Skin of body (tissue), 2 donors: Measurements from ENCODE around the gene RPRD1A. TPM values are rescaled to one million over a fixed set of nuclear protein-coding genes. Genes with fewer than 3 reads are reported as not detected.
"Not testable (repeated sequence)": the region's sequence is repeated elsewhere in the genome, so short reads cannot be mapped to it uniquely, and the experiment has no call there.

ENCODE experiments used
- DNase-seq: peaks from one replicate; lab custom pipeline; 2025; lab: John Stamatoyannopoulos, UW
- total RNA-seq: library from RNA; depleted of rRNA; stranded (reverse); fragments of >200 nt; gene quantifications from one replicate; pipeline ENCODE4 v1.2.3, GENCODE V29; 2014

RPRD1A gene
- total RNA-seq, 1 donor from 2014 or later, result 47.7 TPM

DNA sequence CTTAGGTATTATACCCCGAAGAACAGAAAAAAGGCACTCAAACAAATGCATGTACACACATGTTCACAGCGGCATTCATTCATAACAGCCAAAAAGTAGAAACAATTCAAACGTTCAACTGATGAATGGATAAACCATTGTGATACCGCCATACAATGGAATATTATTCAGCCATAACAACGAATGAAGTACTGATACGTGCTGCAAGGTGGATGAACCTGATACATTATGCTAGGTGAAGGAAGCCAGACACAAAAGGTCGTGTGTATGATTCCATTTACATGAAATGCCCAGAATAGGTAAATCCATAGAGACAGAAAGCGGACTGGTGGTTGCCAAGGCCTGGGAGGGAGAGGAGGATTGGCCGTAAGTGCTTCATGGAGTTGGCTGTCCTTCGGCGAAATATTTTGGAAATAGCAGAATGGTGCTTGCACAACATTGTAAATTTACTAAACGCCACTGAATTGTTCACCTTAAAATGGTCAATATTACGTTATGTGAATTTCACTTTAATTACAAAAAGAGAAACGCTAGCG lies 95.6 kb downstream of the RPRD1A start:
- peak; percentile 63 for DNase-seq

DNA sequence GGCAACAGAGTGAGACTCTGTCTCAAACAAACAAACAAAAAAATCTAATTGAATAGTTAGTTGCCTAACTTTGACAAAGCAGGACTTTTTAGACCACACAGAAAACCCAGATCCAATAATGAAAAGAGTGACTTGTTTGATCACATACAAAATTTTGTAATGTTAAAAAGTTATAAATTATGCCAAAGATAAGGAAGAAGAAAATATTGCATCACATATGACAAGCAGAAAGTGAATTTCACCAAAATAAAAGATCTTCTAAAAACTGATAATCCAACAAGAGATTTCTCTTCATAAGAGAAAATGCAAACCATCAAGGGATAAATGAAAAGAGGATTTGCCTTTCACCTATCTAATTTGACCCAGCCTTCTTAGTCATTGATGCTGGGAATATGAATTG lies 97.7 kb downstream of the RPRD1A start:
- DNase-seq, result no peak

- no peak for DNase-seq
These were observed 99.0 kb downstream of the RPRD1A start for GRCh38 chr18:35968278-35968880.

DNA sequence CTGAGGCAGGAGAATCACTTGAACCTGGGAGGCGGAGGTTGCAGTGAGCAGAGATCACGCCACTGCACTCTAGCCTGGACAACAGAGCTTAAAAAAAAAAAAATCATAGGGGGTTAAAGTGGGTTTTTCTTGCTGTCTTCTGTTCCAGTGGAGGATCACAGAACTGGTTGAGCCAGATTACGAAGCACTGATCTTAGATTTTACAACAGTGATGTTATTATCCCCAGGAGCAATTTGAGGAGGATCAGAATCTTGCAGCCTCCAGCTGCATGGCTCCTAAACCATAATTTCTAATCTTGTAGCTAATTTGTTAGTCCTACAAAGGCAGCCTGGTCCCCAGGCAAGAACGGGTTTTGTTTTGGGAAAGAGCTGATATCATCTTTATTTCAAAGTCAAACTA lies 99.5 kb downstream of the RPRD1A start:
- DNase-seq, result not testable (repeated sequence)

DNA sequence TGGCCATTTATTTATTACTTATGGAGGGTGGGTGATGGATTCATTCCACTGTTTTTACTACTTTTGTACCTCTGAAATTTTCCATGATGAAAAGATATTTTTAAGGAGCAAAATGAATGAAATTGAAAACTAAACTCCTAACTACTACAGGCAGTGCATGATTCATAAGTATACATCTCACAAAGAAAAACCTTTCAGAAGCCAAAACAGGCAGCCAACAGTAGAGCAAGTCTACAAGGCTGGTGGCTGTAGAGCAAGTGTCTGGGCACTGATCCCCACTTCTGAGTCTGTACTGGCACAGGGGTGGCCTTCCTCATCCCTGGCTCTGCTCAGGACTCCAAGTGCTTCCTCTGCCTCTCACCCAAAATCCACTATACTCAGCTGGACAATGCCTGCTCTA lies 103.0 kb downstream of the RPRD1A start:
- no peak for DNase-seq

DNA sequence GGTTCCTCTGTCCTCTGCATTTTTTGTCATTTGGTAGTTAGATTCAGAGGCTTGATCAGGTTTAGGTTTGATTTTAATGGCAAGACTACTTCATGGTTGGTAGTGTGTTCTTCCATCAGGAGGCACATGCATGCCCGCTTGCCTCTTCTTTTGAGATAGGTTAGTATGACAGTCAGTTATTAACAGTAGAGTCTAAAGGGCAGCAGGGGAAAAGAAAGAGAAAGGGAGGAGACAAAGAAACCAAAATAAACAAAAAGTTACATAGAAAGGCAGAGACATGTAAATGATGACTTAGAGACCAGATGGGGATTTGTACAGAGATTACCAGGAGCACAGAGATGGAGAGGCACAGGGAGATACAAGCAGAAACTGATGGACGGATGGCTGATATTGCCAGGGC lies 105.0 kb downstream of the RPRD1A start:
- no peak for DNase-seq

DNA sequence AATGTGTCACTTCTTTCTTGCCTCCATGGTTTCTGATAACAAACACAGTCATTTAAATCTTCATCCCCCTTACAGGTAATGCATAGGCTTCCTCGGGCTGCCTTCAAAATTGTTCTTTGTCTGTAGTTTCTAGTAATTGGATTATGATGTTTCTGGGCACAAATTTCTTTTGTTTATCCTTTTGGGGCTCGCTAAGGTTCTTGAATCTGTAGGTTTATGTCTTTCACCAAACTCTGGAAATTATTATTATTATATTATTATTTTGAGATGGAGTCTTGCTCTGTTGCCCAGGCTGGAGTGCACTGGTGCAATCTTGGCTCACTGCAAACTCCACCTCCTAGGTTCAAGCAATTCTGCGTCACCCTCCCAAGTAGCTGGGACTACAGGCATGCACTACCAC lies 111.1 kb downstream of the RPRD1A start:
- DNase-seq, result no peak

DNA sequence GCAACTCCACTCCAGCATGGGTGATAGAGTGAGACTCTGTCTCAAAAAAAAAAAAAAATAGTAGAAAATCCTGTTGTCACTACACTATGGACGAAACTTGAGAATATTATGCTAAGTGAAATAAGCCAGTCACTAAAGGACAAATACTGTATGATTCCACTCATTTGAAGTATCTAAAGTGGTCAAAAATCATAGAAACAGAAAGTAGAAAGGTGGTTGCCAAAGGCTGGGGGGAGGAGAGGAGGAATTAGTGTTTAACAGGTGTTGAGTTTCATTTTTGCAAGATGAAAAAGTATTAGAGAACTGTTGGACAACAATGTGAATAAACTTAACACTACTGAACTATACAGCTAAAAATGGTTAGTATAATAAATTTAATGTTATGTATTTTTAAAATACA lies 113.7 kb downstream of the RPRD1A start:
- DNase-seq, result no peak

DNA sequence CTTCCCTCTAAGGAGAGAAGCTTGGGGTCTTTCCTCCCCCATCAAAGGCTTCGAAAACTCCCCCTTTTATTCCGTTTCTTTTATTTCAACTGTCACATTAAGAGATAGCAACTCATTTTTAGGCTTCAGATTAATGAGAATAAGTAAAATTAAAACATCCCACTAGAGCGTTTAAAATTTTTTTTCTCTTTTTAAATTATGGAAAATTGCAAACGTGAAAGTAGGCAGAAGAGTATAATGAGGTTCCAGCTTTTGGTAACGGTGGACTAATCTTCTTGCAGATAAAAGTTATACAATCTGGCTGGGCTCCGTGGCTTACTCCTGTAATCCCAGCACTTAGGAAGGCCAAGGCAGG lies 116.8 kb downstream of the RPRD1A start:
- no peak for DNase-seq

GRCh38 chr18:35949903-35950627 lies 117.3 kb downstream of the RPRD1A start:
- peak; percentile 37 for DNase-seq

- no peak for DNase-seq
These were observed 118.3 kb downstream of the RPRD1A start for GRCh38 chr18:35949090-35949489.

DNA sequence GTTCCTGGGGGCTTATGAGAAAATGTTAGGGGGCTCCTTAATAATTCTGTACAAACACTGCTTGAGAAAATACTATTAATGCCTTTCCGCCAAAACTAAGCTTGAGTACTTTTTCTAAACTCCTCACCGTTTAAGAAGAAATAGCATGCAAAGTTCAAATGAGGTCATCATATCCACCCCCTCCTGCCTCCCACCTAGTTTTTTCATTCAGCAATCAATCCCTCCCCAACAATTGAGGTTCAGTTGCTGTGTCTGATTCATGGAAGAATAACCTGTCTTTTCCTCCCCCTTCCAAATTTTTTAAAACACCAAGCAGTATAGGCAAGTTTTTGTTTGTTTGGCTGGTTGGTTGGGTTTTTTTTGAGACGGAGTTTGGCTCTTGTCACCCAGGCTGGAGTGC lies 119.3 kb downstream of the RPRD1A start:
- DNase-seq, result no peak

DNA sequence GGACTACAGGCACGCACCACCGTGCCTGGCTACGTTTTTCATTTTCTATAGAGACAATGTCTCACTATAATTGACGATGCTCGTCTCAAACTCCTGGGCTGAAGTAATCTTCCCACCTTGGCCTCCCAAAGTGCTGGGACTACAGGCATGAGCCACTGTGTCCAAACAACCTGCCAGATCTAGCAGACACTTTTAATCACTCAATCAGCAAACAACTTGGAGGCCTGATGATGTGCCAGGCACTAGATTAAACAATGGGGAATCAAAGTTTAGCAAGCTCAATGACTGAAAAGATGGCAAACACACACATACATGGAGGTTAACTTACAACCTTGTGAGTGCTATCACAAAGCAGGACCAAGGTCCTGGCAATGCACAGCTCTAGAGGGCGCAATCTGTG lies 124.7 kb downstream of the RPRD1A start:
- DNase-seq, result no peak

DNA sequence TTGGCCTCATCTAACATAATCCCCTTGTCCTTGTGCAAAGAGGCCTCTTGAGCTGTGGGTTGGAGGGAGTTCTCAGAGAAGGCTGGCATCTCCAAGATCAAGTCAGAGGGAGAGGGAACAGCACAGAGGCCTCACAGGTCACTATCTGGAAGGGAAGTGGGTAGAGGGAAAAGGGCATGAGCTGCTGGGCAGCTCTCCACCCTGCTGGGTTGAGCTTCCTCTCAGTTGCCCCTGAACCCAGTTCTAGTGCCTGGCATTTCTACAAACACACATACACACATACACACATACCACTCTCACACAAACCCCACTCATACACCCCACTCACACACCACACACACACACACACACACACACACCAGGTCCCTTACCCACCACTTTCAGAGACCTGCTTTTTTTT lies 125.2 kb downstream of the RPRD1A start:
- DNase-seq, result no peak

GRCh38 chr18:35941299-35941698 lies 126.1 kb downstream of the RPRD1A start:
- no peak for DNase-seq

Other genes with a start within 250 kb of the RPRD1A start
- 102 TPM for gene SLC39A6, start 61.8 kb upstream of the RPRD1A start, total RNA-seq
- gene ELP2, start 62.3 kb upstream of the RPRD1A start, total RNA-seq, result 179 TPM
- 1.6 TPM for gene MOCOS, start 119.9 kb upstream of the RPRD1A start, total RNA-seq
- gene FHOD3, start 230.2 kb upstream of the RPRD1A start, total RNA-seq, result 32.0 TPM